ENCODE measurements around the gene SERPINA10.
"Not testable (repeated sequence)": the region's sequence is repeated elsewhere in the genome, so short reads cannot be mapped to it uniquely, and the experiment has no call there.

SERPINA10 gene

DNA sequence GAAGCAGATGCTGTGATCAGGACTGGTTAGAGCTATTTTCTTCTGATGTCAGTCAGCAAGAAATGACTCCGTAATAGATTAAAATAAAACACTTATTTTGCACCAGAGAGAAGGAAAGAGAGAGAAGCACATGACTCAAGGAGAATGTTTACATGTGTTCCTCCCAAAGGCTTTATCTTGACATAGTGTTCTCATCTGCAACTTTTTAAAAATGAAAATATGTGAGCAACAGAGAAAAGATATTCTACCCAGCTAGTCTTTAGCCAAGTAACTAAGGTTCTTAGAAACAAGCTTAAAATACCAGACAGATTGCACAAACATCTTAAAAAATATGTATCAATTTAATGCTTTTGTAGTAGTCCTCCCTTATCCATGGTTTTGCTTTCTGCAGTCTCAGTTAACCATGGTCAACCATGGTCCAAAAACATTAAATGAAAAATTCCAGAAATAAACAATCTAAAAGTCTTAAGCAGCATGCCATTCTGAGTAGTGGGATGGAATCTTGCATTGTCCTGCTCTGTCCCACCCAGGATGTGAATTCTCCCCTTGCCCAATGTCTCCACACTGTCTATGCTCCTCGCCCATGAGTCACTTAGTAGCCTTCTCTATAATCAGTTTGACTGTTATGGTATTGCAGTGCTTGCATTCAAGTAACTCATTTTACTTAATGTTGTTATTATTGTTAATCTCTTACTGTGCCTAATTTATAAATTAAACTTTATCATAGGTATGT lies 9.9 kb downstream of the SERPINA10 start:
- DNase-seq, result no peak

DNA sequence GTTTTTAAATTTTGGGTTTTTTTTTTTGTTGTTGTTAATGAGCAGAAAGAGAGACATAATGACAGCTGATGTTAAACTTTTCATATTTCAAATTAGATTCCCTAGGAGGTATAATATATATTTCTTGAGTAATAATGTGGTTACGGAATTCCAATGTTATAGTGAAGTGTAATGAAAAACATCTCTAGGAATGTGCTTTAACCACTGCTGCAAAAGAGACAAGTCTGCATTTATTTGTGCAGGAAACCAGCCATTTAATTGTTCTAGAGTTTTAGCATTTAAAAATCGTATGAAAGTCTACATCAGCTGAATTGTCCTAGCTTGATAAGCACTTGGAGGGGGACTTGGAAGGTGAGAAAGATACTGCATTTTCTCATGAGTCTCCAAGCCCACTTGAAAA lies 14.3 kb downstream of the SERPINA10 start:
- no peak for DNase-seq

DNA sequence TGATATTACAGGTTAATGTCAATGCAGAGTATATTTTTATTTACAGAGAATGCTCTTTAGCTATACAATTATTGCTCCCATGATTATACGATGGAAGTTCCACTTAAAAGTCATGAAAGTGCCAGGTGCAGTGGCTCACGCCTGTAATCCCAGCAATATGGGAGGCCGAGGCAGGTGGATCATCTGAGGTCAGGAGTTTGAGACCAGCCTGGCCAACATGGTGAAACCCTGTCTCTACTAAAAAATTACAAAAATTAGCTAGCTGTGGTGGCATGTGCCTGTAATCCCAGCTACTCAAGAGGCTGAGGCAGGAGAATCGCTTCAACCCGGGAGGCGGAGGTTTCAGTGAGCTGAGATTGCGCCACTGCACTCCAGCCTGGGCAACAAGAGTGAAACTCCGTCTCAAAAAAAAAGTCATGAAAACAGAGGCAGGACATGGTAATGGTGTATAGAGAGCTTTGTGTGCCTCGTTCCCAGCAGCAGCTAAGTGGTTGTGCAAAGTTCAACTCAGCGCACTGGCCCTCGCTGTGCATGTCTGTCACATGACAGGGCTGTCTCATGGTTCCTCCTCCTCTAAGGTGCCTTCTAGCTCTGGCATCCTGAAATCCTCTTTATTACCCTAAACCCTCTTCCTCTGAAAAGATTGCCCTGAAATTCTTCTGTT lies 16.0 kb downstream of the SERPINA10 start:
- DNase-seq, result not testable (repeated sequence)

DNA sequence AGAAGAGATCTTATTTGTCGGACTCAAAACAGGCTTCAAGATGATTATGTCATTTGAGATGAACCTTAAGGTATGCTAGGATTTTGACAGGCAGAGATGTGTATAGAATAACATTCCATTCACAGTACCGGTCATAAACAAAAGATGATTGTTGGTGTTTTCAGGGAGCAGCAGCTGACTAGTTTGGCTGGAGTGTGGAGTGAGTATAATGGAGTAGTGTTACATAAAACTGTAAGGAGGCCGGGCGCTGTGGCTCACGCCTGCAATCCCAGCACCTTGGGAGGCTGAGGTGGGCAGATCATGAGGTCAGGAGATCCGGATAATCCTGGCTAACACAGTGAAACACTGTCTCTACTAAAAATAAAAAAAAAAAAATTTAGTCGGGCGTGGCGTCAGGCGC lies 23.9 kb downstream of the SERPINA10 start:
- no peak for DNase-seq

DNA sequence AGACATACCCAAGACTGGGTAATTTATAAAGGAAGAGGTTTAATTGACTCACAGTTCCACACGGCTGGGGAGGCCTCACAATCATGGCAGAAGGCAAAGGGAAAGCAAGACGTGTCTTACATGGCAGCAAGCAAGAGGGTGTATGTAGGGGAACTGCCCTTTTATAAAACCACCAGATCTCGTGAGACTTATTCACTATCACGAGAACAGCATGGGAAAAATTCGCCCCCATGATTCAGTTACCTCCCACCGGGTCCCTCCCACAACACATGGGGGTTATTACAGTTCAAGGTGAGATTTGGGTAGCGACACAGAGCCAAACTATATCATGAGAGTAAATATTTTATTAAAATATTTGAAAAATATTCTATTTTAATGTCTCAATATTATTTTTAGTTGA lies 24.5 kb downstream of the SERPINA10 start:
- DNase-seq, result not testable (repeated sequence)

DNA sequence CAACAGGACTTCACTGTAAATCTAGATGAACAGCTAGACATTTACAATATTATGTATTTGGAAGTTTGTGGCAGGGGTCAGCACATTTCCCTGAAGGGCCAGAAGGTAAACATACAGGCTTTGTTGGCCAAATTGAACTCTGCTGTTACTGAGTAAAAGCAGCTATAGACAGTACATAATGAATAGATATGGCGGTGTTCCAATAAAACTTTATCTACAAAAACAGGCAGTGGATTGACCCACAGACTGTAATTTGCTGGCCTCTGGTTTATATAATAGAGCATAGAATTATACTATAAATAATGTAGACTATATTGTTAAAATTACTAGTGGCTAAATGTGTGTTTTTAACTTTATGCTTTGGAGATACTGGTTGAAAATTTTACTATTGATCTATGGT lies 25.7 kb downstream of the SERPINA10 start:
- DNase-seq, result no peak

DNA sequence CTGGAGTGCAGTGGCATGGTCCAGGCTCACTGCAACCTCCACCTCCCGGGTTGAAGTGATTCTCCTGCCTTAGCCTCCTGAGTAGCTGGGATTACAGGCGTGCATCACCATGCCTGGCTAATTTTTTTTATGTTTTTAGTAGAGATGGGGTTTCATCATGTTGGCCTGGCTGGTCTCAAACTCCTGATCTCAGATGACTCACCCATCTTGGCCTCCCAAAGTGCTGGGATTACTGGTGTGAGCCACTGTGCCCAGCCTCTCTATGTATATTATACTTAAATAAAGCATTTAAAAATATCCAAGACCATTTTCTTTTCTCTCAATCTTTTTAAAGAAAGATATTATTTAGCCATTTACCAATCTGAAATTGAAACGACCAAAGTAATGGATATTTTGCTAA lies 28.9 kb downstream of the SERPINA10 start:
- DNase-seq, result not testable (repeated sequence)

DNA sequence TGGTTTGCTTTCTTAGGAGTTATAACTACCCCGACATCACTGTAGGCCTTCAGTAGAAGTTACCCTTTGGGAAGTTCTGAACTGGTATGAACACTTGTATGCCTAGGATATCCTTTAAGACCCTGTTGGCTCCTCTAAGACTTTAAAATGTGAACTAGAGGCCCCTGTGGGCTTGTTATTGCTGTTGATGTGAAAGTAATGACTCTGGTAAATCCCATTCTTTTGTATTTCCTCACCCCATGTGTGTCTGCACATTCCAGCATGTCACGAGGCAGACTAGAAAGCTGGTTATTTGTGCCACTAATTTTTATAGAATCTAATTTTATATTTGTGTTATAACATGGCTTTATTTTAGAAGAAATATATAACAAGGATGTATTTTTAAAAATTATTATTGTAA lies 48.9 kb downstream of the SERPINA10 start:
- DNase-seq, result no peak

DNA sequence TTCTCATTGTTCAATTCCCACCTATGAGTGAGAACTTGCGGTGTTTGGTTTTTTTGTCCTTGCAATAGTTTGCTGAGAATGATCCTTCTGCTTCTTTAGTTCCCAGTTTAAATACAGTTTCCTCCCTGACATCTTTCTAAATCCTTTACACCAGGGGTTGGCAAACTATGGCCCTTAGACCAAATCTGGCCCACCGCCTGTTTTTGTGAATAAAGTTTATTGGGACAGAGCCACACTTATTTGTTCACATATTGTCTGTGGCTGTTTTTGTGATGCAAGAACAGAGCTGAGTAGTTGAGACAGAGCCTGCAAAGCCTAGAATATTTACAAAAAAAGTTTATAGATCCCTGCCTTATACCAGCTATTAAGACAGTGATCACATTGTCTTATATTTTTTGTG lies 53.7 kb downstream of the SERPINA10 start:
- no peak for DNase-seq

DNA sequence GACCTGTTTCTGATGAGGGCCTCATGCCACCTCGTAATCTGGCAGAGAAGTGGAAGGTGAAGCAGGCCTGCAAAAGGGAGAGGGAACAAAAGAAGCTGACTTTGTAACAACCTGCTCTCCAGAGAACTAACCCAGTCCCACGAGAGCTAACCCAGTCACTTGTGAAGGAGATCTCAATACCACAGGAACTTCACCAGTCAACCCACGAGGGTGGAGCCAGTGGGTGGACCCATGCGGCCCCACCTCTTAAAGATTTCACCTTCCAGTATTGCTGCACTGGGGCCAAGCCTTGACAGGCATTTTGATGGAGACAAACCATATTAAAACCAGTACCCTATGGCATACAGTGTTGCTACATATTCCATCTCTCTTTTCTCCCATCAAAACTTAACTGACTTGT lies 55.1 kb downstream of the SERPINA10 start:
- DNase-seq, result no peak

DNA sequence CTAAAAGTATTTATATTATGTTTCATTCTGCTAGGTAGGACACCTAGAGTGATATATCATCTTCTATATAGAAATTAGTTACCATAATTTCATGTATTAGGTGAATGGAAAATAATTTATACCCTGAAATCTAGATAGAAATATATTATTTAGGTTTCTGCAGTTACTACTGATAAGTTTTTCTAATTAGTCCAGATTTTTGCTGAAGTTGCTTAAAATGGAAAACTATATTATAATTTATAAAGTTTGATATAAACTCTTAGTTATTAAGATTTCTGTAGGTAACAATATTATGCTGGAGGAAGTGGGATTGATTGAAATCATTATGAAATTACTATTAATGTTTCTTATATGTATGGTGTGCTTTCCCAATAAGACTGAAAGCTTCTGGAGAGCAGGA lies 56.0 kb downstream of the SERPINA10 start:
- no peak for DNase-seq
